SK-N-SH (cell line): ENCODE data around the gene RPL4. TPM values are rescaled to one million over a fixed set of nuclear protein-coding genes. Genes with fewer than 3 reads are reported as not detected.

Source experiments
- CTCF ChIA-PET: fragments of 300-600, 350-600 bp; formaldehyde crosslinking; extraction: SDS; loops from one replicate; lab custom pipeline; 2021; lab: Yijun Ruan, JAX
- POLR2A ChIA-PET: fragments of 350-600 bp; sonication (Branson Sonifier 250); formaldehyde crosslinking; extraction: SDS; loops from one replicate; lab custom pipeline; 2020; ENCODE audit warnings: antibody characterized with exemption, inconsistent platforms; lab: Yijun Ruan, JAX
- DNase-seq: peaks from one replicate; pipeline ENCODE4 v3.0.0; 2012
- H2AFZ ChIP-seq: fragments of 200-600 bp; sonication (generic); 2 replicates; pipeline ENCODE4 v1.8.1; 2016; ENCODE audit warnings: antibody characterized with exemption, mild to moderate bottlenecking, low read depth
- H3F3A ChIP-seq: fragments of 200-600 bp; sonication (generic); replicated peaks from 2 replicates; pipeline ENCODE3; 2016; ENCODE audit warnings: antibody characterized with exemption, mild to moderate bottlenecking; ENCODE audit not compliant: insufficient read depth
- H3K27ac ChIP-seq, 2 experiments: fragments of 200-500 bp in 1 of 2; fragments of 200-600 bp in 1 of 2; sonication (Bioruptor generic) in 1 of 2; sonication (generic), shearing (Covaris generic) in 1 of 2; 2 replicates each; pipeline versions ENCODE4 v1.5.1 to v1.6.1; 2014 to 2016; ENCODE audit warnings: low read depth in 2 of 2, inconsistent platforms in 1 of 2, low read length in 1 of 2, mild to moderate bottlenecking in 1 of 2, mixed read lengths in 1 of 2
- H3K27me3 ChIP-seq: fragments of 200-600 bp; sonication (generic), shearing (Covaris generic); 2 replicates; pipeline ENCODE4 v1.6.1; 2016; ENCODE audit warnings: mixed run types; ENCODE audit not compliant: insufficient read depth
- H3K36me3 ChIP-seq, 2 experiments: fragments of 200-500 bp in 1 of 2; fragments of 200-600 bp in 1 of 2; sonication (Bioruptor generic) in 1 of 2; sonication (generic) in 1 of 2; replicated peaks in 1 of 2; 2 replicates each; pipeline versions ENCODE3 to v1.5.1; 2014 to 2016; ENCODE audit warnings: low read length in 1 of 2, mild to moderate bottlenecking in 1 of 2; ENCODE audit not compliant: insufficient read depth in 2 of 2, control insufficient read depth in 1 of 2
- H3K4me1 ChIP-seq, 2 experiments: fragments of 200-500 bp in 1 of 2; fragments of 200-600 bp in 1 of 2; sonication (Bioruptor generic) in 1 of 2; sonication (generic), shearing (Covaris generic) in 1 of 2; 2 replicates each; pipeline versions ENCODE4 v1.5.1 to v1.6.1; 2014 to 2016; ENCODE audit warnings: low read depth in 1 of 2, low read length in 1 of 2, mixed run types in 1 of 2; ENCODE audit not compliant: insufficient read depth in 2 of 2, control insufficient read depth in 1 of 2
- H3K4me2 ChIP-seq: fragments of 200-600 bp; sonication (generic), shearing (Covaris generic); 2 replicates; pipeline ENCODE4 v1.6.1; 2017; ENCODE audit warnings: mixed run types
- H3K4me3 ChIP-seq, 2 experiments: fragments of 200-500 bp in 1 of 2; fragments of 200-600 bp in 1 of 2; sonication (Bioruptor generic) in 1 of 2; sonication (generic), shearing (Covaris generic) in 1 of 2; 2 replicates each; pipeline versions ENCODE4 v1.5.1 to v1.8.1; 2014 to 2016; ENCODE audit warnings: low read depth in 2 of 2, inconsistent platforms in 1 of 2, low read length in 1 of 2, mild to moderate bottlenecking in 1 of 2, mixed read lengths in 1 of 2, moderate library complexity in 1 of 2
- H3K79me2 ChIP-seq: fragments of 200-600 bp; sonication (generic); 2 replicates; pipeline ENCODE4 v1.8.1; 2017; ENCODE audit warnings: mild to moderate bottlenecking; ENCODE audit not compliant: insufficient read depth
- H3K9ac ChIP-seq: fragments of 200-600 bp; sonication (generic); 2 replicates; pipeline ENCODE4 v1.6.1; 2017; ENCODE audit warnings: mixed run types
- H3K9me2 ChIP-seq: fragments of 200-600 bp; sonication (generic); 2 replicates; pipeline ENCODE4 v1.6.1; 2017; ENCODE audit warnings: mixed run types
- H3K9me3 ChIP-seq: fragments of 200-600 bp; sonication (generic); 2 replicates; pipeline ENCODE4 v1.6.1; 2017; ENCODE audit warnings: mixed run types, mild to moderate bottlenecking, moderate library complexity
- H4K20me1 ChIP-seq: fragments of 200-600 bp; sonication (generic); 2 replicates; pipeline ENCODE4 v1.6.1; 2017; ENCODE audit warnings: mild to moderate bottlenecking, mixed run types; ENCODE audit not compliant: insufficient read depth
- EP300 ChIP-seq, 2 experiments: IDR thresholded peaks; 2 replicates each; pipeline versions ENCODE4 v1.4.0 to v1.6.1; 2012; ENCODE audit warnings: borderline replicate concordance in 1 of 2, low read depth in 1 of 2, low read length in 1 of 2
- FOSL2 ChIP-seq: IDR thresholded peaks from 2 replicates; pipeline ENCODE4 v1.4.0; 2012; ENCODE audit warnings: low read depth, mild to moderate bottlenecking, moderate library complexity, borderline replicate concordance
- FOXM1 ChIP-seq: IDR thresholded peaks from 2 replicates; pipeline ENCODE4 v1.4.0; 2012; ENCODE audit warnings: low read depth, mild to moderate bottlenecking
- GABPA ChIP-seq: IDR thresholded peaks from 2 replicates; pipeline ENCODE4 v1.4.0; 2012; ENCODE audit warnings: low read depth, mild to moderate bottlenecking
- JUND ChIP-seq: IDR thresholded peaks from 2 replicates; pipeline ENCODE4 v1.4.0; 2012
- MAX ChIP-seq: IDR thresholded peaks from 2 replicates; pipeline ENCODE4 v1.4.0; 2012; ENCODE audit warnings: low read depth
- MXI1 ChIP-seq: IDR thresholded peaks from 2 replicates; pipeline ENCODE4 v1.6.1; 2012; ENCODE audit warnings: mild to moderate bottlenecking, low read depth, low read length, improper control_type of control experiment
- PBX3 ChIP-seq: IDR thresholded peaks from 2 replicates; pipeline ENCODE4; 2012
- POLR2AphosphoS5 ChIP-seq: IDR thresholded peaks from 2 replicates; pipeline ENCODE4 v1.6.1; 2012; ENCODE audit warnings: low read depth, low read length
- RAD21 ChIP-seq: IDR thresholded peaks from 2 replicates; pipeline ENCODE4 v1.6.1; 2012; ENCODE audit warnings: mild to moderate bottlenecking, low read length
- RCOR1 ChIP-seq: fragments of 150-350 bp; IDR thresholded peaks from 2 replicates; pipeline ENCODE4 v1.6.1; 2017; ENCODE audit warnings: antibody characterized with exemption, low read length
- SMC3 ChIP-seq: IDR thresholded peaks from 2 replicates; pipeline ENCODE4 v1.6.1; 2012; ENCODE audit warnings: low read depth, low read length, improper control_type of control experiment
- TCF12 ChIP-seq: IDR thresholded peaks from 2 replicates; pipeline ENCODE4 v1.4.0; 2012
- YY1 ChIP-seq: IDR thresholded peaks from 2 replicates; pipeline ENCODE4 v1.4.0; 2012; ENCODE audit warnings: low read depth, mild to moderate bottlenecking
- ZBTB33 ChIP-seq: IDR thresholded peaks from 2 replicates; pipeline ENCODE4 v1.4.0; 2012; ENCODE audit warnings: low read depth, borderline replicate concordance
- WGBS: methylation state at CpG from one replicate; pipeline ENCODE4 v1.1.6; 2017; ENCODE audit warnings: low lambda C conversion rate; 5-methylcytosine and 5-hydroxymethylcytosine counted together
- polyA plus RNA-seq, 3 experiments: library from polyadenylated mRNA; depleted of rRNA; stranded (reverse); fragments of >200 nt; gene quantifications; 2 replicates each; pipeline ENCODE4 v1.2.3, GENCODE V29; 2012

Gene RPL4
- polyA plus RNA-seq, 1 of the 3 experiments (the other 2 are of a cell fraction), result 3,177 TPM

- Histone ChIP-seq H3K36me3 (peaks cover 32 to 44% of the 10 kb centered on the region in 2 experiments), H3K4me1 (no peaks in the 10 kb centered on the region), H3K27ac (no peak overlapping the region), H3K9ac (no peak overlapping the region), H3K9me2 (no peaks in the 10 kb centered on the region), H3K79me2 (peaks cover 6% of the 10 kb centered on the region), H3K4me2 (no peak overlapping the region), H2AFZ (no peak overlapping the region), H3K27me3 (no peaks in the 10 kb centered on the region), H3K4me3 (no peak overlapping the region), H4K20me1 (no peaks in the 10 kb centered on the region), H3K9me3 (no peaks in the 10 kb centered on the region), H3F3A (no peaks in the 10 kb centered on the region)
- DNase-seq, result no peak
- ChIA-PET POLR2A (no interaction called here), CTCF (interaction anchor here (1.0 kb wide), 1 partner anchor 19 kb away, joined by 3 read pairs; no protein-coding TSS in a partner anchor)
- WGBS, result 94% methylated on average over 3 of the region's 3 CpGs
- TF ChIP-seq EP300 (IDR thresholded peaks at IDR 0.05; ENCODE audit: borderline replicate concordance in 1 of 2, low read depth in 1 of 2, low read length in 1 of 2), result no peak
- TF ChIP-seq YY1, result no peak
- TF ChIP-seq JUND, result no peak
- no peak for TF ChIP-seq TCF12
- no peak for TF ChIP-seq PBX3
- no peak for TF ChIP-seq ZBTB33
- no peak for TF ChIP-seq FOSL2
- no peak for TF ChIP-seq FOXM1
- TF ChIP-seq RAD21, result no peak
These were observed 19.3 kb upstream of the RPL4 start for GRCh38 chr15:66523926-66524325.

- H3K9me3 ChIP-seq, result no peaks in the 10 kb centered on the region
- no peaks in the 10 kb centered on the region for H3K9me2 ChIP-seq
- H3K36me3 ChIP-seq, result peaks cover 6 to 42% of the 10 kb centered on the region in 2 experiments
- H3K4me3 ChIP-seq, result no peak overlapping the region
- no peak overlapping the region for H3K4me2 ChIP-seq
- H4K20me1 ChIP-seq, result no peaks in the 10 kb centered on the region
- POLR2A ChIA-PET, result no interaction called here
- H3K79me2 ChIP-seq, result 0 out of 2 replicates have a peak, but pooled peaks cover 8% of the 10 kb centered on the region
- no peak overlapping the region for H3K9ac ChIP-seq
- CTCF ChIA-PET, result interaction anchor here (1.5 to 1.7 kb wide), 2 partner anchors 11 to 17 kb away, joined by 5 read pairs; partner anchors contain the start of gene ZWILCH
- TF ChIP-seq RCOR1 (no peak), MXI1 (no peak), MAX (no peak), EP300 (IDR thresholded peaks at IDR 0.05; ENCODE audit: borderline replicate concordance in 1 of 2, low read depth in 1 of 2, low read length in 1 of 2) (no peak), POLR2AphosphoS5 (no peak), SMC3 (no peak), YY1 (no peak), TCF12 (no peak), GABPA (no peak), RAD21 (no peak)
- no peaks in the 10 kb centered on the region for H3K27me3 ChIP-seq
- DNase-seq, result no peak
- H3K4me1 ChIP-seq, result peaks cover 0 to 6% of the 10 kb centered on the region in 2 experiments; a peak in 1 of 4 replicates
- no peaks in the 10 kb centered on the region for H3F3A ChIP-seq
- H2AFZ ChIP-seq, result no peak overlapping the region
- WGBS, result 94% methylated on average over 2 of the region's 2 CpGs
- no peak overlapping the region for H3K27ac ChIP-seq
These were observed 11.3 kb upstream of the RPL4 start for GRCh38 chr15:66515901-66516322.
